T1000 (cell line): ENCODE data around the gene RNU6-9.
"Not testable (repeated sequence)": the region's sequence is repeated elsewhere in the genome, so short reads cannot be mapped to it uniquely, and the experiment has no call there.

ENCODE experiments used
- DNase-seq: peaks from one replicate; lab custom pipeline; 2025; ENCODE audit warnings: mixed read lengths; lab: John Stamatoyannopoulos, UW

Gene RNU6-9

GRCh38 chr19:892894-893689, at the start of gene RNU6-9, which contains the start of gene MED16:
Gene RNU6-9 (plus strand): TSS chr19:893484.
Gene MED16 (minus strand): TSS chr19:893187. CDS start chr19:891131, 2,056 bp downstream.
- peak; percentile 94 for DNase-seq

GRCh38 chr19:843836-844545, 49.3 kb upstream of the RNU6-9 start:
- no peak for DNase-seq

- DNase-seq = no peak
Measured at GRCh38 chr19:844546-844971, 48.7 kb upstream of the RNU6-9 start.

GRCh38 chr19:845707-846521, 47.4 kb upstream of the RNU6-9 start:
- DNase-seq = no peak

GRCh38 chr19:848386-848921, 44.8 kb upstream of the RNU6-9 start:
- DNase-seq = no peak

GRCh38 chr19:849195-849594, 44.1 kb upstream of the RNU6-9 start:
- not testable (repeated sequence) for DNase-seq

- DNase-seq = peak; percentile 84
Measured at GRCh38 chr19:850221-850978, 42.9 kb upstream of the RNU6-9 start.

GRCh38 chr19:850979-851335, 42.3 kb upstream of the RNU6-9 start:
- DNase-seq = no peak

- DNase-seq = no peak
Measured at GRCh38 chr19:852136-853013, 40.9 kb upstream of the RNU6-9 start, which contains the start of gene ELANE. Gene ELANE (plus strand): TSS chr19:852303. CDS start chr19:852329, 26 bp downstream.

- DNase-seq = no peak
Measured at GRCh38 chr19:853014-853585, 40.2 kb upstream of the RNU6-9 start.

- not testable (repeated sequence) for DNase-seq
Measured at GRCh38 chr19:853614-854220, 39.6 kb upstream of the RNU6-9 start.

GRCh38 chr19:854549-854948, 38.7 kb upstream of the RNU6-9 start:
- DNase-seq = no peak

- no peak for DNase-seq
Measured at GRCh38 chr19:855142-855541, 38.1 kb upstream of the RNU6-9 start.

GRCh38 chr19:855566-856120, 37.6 kb upstream of the RNU6-9 start:
- no peak for DNase-seq

GRCh38 chr19:858284-858683, 35.0 kb upstream of the RNU6-9 start:
- DNase-seq = no peak

GRCh38 chr19:858868-859843, 34.1 kb upstream of the RNU6-9 start, which contains the start of gene CFD:
Gene CFD (plus strand): TSS chr19:859664. CDS start chr19:859690, 26 bp downstream.
- no peak for DNase-seq

- DNase-seq = no peak
Measured at GRCh38 chr19:861141-861755, 32.0 kb upstream of the RNU6-9 start.
